ENCODE results near the gene CLCN1. TPM values are rescaled to one million over a fixed set of nuclear protein-coding genes. Genes with fewer than 3 reads are reported as not detected.
"Not testable (repeated sequence)": the region's sequence is repeated elsewhere in the genome, so short reads cannot be mapped to it uniquely, and the experiment has no call there.

Gene CLCN1
- total RNA-seq, result not detected in 2 replicates

- DNase-seq, result no peak
Measured at GRCh38 chr7:143315776-143316175, at the start of gene CLCN1. Gene CLCN1, plus strand, starts transcription at chr7:143316111. Its CDS starts 102 bp downstream, at chr7:143316213.

DNA sequence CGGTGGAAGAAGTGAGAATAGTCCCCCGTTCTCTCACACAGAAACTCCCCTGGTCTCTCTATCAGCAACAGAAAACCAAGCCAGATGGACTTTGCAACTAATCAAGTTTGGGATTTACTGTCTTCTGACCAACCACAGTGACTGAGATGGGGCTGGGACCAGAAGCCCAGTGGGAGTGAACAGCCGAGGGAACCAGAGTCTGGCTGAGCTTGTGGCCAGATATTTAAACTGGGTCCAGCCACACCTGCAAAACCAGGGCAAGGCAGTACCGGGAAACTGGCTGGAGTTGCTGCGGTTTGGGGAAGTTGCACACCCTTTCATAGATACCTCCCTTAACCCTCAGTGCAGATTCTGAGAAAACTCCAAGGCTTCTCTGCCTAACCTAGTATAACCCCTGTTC is 46.7 kb upstream of the CLCN1 start:
- no peak for DNase-seq

DNA sequence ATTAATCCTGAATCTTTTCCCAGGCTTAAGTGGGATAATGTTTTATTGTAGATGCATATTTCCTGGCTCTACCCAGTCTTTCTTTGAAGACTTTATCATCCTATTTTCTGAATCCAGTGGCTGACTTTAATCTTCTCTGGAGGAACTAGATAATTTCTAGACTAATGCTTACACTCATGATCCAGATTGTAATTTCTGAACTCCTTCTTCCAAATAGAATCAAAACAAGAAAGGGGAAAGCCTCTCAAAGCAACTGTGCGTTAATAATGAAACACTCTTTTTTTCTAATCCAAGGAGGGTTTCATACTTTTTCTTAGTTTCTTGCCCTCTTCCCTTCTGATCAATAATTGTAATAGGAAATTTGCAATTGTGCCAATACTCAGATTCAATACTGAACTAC is 44.7 kb upstream of the CLCN1 start:
- no peak for DNase-seq

GRCh38 chr7:143272871-143273270 is 43.0 kb upstream of the CLCN1 start:
- no peak for DNase-seq

DNA sequence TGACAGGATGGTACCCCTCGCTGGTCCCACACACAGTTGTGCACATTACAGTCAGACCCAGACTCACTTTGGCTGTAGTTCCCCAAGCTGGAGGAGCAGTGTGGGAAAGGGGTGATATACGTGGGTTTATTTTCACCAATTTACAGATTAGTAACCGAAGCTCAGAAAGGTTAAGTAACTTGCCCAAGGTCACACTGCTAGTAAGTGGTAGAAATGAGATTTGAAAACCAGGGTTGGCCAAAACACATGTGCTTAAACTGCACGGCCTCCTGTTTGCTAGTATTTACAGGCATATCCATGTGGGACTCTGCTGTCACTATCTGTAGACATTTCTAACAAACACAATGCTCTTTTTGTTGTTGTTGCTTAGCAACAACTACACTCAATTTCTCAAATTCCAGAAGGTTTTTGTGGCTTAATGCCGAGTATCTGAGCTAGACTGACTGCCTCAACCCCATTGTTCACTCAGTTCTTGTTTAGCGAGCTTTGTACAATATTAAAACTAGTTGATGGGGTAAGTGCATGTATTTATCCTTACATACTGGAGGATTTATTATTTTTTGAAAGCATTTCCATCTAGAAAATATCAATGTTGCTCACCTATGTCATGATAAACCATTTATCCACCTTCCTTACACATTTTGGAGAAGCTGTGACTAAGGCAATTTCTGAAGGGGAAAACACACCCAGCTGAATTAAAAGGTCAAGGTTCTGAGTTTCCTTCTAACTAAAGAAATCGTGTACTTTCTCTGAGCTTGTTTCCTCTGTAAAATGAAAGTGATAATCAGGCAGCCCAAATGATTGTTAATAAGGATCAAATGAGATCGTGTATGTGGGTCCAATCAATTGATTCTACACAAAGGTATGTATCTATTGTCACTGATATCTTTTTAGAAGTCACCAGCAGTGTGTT is 36.5 kb upstream of the CLCN1 start:
- DNase-seq, result peak; percentile 87

DNA sequence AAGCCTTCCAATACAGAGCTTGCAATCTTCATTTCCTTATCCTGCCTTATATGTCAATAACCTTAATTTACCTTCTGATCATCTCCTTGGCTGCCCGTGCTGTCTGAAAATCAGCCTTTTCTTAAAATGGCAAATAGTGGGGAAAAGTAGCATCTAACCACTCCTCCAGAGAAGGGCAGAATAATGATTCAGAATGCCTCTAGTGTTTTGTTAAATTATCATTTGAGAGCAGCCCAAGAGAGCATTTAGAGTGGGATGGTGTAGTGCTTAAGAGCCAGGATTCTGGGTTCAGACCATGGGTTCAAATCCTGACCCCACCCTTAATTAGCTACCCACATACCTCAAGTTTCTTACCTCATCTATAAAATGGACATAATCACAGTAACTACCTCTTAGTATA is 35.8 kb upstream of the CLCN1 start:
- DNase-seq, result no peak

- DNase-seq, result no peak
Measured at GRCh38 chr7:143280566-143280965, 35.3 kb upstream of the CLCN1 start.

GRCh38 chr7:143281529-143281928 is 34.4 kb upstream of the CLCN1 start:
- DNase-seq, result no peak

DNA sequence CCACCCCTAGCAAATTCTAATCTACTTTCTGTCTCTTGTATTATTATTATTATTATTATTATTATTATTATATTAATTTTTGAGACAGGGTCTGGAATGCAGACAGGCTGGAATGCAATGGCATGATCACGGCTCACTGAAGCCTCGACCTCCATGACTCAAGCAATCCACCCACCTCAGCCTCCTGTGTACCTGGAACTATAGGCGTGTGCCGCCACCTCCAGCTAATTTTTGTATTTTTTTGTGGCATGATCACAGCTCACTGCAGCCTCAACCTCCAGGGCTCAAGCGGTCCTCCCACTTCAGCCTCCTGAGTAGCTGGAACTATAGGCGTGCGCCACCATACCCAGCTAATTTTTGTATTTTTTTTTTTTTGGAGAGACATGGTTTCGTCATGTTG is 33.8 kb upstream of the CLCN1 start:
- no peak for DNase-seq

DNA sequence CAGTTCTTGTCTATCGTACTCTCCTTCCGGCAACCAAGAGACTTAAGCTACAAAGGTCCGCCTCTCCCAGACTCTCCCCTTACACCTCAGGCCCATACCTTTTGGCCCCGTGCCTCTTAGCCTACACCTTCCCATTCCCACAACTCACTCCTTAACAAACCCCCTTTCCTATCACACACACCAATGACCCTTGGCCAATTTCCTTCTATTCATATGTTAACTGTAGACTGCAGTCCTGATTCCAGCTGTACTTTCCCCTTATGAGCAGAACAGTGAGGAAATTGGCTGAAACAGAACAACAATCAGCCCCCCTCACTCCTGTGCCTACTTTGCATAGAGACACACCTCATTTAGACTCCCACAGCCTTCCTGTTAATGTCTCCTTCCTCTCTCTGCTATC is 32.5 kb upstream of the CLCN1 start:
- peak; percentile 31 for DNase-seq

- DNase-seq, result no peak
Measured at GRCh38 chr7:143284591-143285469, 31.1 kb upstream of the CLCN1 start, which contains the start of gene TMEM139. Gene TMEM139, plus strand, starts transcription at chr7:143284958. Its CDS starts 1,000 bp downstream, at chr7:143285958.

DNA sequence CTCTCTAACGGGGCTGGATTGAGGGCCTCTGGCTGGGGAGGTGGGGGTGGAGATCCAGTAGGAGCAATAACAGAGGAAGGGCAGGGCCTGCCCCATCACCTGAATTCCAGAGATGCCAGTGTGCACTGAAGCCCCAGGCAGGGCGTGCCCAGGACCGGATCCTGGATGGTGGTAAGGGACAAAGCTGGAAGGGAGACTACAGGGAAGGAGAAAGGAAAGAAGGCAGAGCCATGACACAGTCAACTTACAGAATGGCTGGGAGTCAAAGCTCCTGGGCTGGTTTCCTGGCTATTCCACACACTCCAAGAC is 30.5 kb upstream of the CLCN1 start:
- DNase-seq, result no peak

DNA sequence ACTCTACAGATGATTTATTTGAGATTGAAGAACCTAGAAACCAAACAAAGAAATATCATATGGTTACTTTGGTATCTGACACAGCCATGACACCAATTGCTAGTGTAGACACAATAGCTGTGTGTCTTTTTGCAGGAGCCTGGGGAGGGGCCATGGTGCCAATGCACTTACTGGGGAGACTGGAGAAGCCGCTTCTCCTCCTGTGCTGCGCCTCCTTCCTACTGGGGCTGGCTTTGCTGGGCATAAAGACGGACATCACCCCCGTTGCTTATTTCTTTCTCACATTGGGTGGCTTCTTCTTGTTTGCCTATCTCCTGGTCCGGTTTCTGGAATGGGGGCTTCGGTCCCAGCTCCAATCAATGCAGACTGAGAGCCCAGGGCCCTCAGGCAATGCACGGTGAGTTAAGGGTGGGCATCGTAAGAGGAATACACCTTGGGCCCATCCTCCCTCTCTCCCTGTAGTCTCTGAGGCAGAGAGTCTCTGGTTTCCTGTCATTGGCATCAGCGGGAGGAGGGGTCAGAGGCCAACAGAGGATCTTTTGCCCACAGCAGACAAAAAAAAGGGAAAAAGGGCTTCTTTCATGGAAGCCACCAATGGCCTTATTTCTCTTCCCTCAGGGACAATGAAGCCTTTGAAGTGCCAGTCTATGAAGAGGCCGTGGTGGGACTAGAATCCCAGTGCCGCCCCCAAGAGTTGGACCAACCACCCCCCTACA is 29.9 kb upstream of the CLCN1 start:
- DNase-seq, result no peak

GRCh38 chr7:143286522-143286890 is 29.4 kb upstream of the CLCN1 start:
- DNase-seq, result no peak

DNA sequence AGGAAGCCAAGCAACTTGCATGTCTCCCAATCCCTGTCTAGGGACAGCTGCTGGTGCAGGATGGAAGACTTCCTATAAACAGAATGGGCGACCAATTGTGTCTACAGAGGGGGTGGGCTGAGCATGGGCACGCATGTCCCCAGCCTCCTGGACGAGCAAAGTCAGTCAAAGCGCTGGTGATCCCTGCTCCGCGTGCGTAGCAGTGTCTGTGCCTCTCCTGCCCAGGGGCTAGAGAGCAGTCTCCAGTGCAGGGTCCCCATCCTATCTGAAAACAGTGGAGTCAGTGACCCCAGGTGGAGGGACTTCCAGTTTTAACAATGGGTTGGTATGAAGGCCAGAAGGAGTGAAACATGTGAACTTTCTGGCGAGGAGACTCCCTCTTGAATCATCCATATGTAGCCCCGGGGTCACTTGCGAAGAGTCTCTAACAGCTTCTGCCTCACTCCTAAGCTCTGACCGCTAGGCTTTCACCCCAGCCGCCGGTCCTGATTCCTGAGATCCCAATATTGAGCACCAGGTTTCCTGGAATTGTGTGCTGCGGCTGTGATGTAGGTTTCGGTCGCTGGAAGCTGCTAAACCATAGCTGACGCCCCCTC is 28.5 kb upstream of the CLCN1 start:
- DNase-seq, result no peak

GRCh38 chr7:143287935-143288826 is 27.7 kb upstream of the CLCN1 start, which contains the start of gene CASP2:
Gene CASP2, plus strand, starts transcription at chr7:143288351. Its CDS starts 105 bp downstream, at chr7:143288456.
- peak; percentile 99 for DNase-seq

- DNase-seq, result peak; percentile 32
Measured at GRCh38 chr7:143288836-143289235, 27.1 kb upstream of the CLCN1 start.

- peak; percentile 31 for DNase-seq
Measured at GRCh38 chr7:143289421-143289820, 26.5 kb upstream of the CLCN1 start.

DNA sequence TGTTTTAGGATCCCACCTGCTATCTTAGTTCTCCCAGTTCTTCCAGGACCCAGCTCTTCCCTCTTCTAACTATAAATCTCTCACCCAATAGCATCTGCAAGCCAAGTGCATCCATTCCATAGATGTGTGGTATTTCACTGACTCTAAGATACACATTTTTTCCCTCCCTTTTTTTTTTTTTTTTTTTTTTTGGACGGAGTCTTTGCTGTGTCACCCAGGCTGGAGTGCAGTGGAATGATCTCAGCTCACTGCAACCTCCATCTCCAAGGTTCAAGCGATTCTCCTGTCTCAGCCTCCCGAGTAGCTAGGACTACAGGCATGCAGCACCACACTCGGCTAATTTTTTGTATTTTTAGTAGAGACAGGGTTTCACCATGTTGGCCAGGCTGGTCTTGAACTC is 26.0 kb upstream of the CLCN1 start:
- DNase-seq, result not testable (repeated sequence)

DNA sequence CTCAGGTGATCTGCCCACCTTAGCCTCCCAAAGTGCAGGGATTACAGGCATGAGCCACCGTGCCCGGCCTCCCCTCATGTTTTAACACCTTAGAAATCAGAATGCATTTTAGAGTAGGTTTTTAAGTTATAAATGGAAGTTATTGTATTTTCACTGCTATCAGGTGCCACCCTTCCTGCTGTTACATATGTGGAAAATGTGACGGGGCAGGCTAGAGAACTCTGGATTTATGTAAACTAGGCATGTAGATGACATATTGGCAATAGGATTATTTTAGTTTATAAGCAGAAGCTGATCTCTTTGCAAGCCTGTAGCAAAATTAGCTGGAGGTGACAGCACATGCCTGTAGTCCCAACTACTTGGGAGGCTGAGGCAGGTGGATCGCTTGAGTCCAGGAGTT is 25.6 kb upstream of the CLCN1 start:
- no peak for DNase-seq

DNA sequence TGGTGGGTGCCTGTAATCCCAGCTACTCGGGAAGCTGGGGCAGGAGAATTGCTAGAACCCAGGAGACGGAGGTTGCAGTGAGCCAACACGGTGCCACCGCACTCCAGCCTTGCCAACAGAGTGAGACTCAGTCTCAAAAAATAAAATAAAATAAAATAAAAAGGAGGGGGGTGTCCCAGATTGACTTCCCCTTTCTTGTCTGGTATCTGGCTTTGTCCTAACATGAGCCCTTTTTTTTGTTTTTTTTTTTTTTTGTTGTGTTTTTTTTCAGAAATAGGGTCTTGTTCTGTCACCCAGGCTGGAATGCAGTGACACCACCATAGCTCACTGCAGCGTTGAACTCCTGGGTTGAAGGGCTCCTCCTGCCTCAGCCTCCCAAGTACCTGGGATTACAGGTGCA is 23.0 kb upstream of the CLCN1 start:
- DNase-seq, result no peak
